Endothelial cell of umbilical vein (primary cell): ENCODE results near the gene C17orf78. TPM values are rescaled to one million over a fixed set of nuclear protein-coding genes. Genes with fewer than 3 reads are reported as not detected.

Source experiments
- BruUV-seq: library from RNA; stranded (reverse); fragments of 400-500 nt; replicated peaks from 2 replicates; lab custom pipeline; 2021; lab: Mats Ljungman, UMichigan
- CTCF ChIA-PET: fragments of 300-600, 350-600 bp; sonication (Branson Sonifier 250); formaldehyde crosslinking; loops from one replicate; lab custom pipeline; 2021; ENCODE audit warnings: antibody characterized with exemption, inconsistent platforms; lab: Charles Lee
- POLR2A ChIA-PET: fragments of 300-600, 350-600 bp; sonication (Branson Sonifier 250); formaldehyde crosslinking; loops from one replicate; lab custom pipeline; 2021; ENCODE audit warnings: antibody characterized with exemption, inconsistent platforms; lab: Charles Lee
- DNase-seq: peaks from one replicate; pipeline ENCODE4 v3.0.0-alpha.2; 2011; ENCODE audit warnings: low read depth, low spot score
- FAIRE-seq: peaks from 2 replicates; lab custom pipeline; 2011; peaks lifted over from hg19 to GRCh38; lab: Jason Lieb, UNC
- H2AFZ ChIP-seq: 2 replicates; pipeline ENCODE4 v1.6.0; 2012; ENCODE audit warnings: low read depth, low read length, control low read depth, inconsistent platforms
- H3K27ac ChIP-seq: 2 replicates; pipeline ENCODE4 v1.5.1; 2011; ENCODE audit warnings: low read depth, mild to moderate bottlenecking, control low read depth, low read length, moderate library complexity; ENCODE audit not compliant: insufficient read depth
- H3K27me3 ChIP-seq, 2 experiments: 2 replicates each; pipeline versions ENCODE4 v1.6.0 to v1.6.1; 2011; ENCODE audit warnings: low read length in 2 of 2, mixed read lengths in 1 of 2; ENCODE audit not compliant: control insufficient read depth in 2 of 2, insufficient read depth in 2 of 2
- H3K36me3 ChIP-seq, 2 experiments: 2 replicates in 1 of 2; 3 replicates in 1 of 2; pipeline ENCODE4 v1.5.1; 2011; ENCODE audit warnings: low read length in 2 of 2, mild to moderate bottlenecking in 1 of 2, moderate library complexity in 1 of 2; ENCODE audit not compliant: control insufficient read depth in 2 of 2, insufficient read depth in 2 of 2; ENCODE audit errors: extremely low read depth in 1 of 2
- H3K4me1 ChIP-seq: 3 replicates; pipeline ENCODE4 v1.5.1; 2011; ENCODE audit warnings: mild to moderate bottlenecking, low read length; ENCODE audit not compliant: control insufficient read depth, insufficient read depth; ENCODE audit errors: extremely low read depth
- H3K4me2 ChIP-seq: 2 replicates; pipeline ENCODE4 v1.6.1; 2011; ENCODE audit warnings: low read length, control low read depth, mixed read lengths; ENCODE audit not compliant: insufficient read depth
- H3K4me3 ChIP-seq, 3 experiments: fragments of 200-600 bp in 1 of 3; sonication (generic), shearing (Covaris generic) in 1 of 3; replicated peaks in 1 of 3; 2 replicates each; pipeline ENCODE4 v1.5.1; 2011 to 2016; ENCODE audit warnings: control low read depth in 3 of 3, low read length in 3 of 3, mild to moderate bottlenecking in 2 of 3, inconsistent platforms in 1 of 3, low read depth in 1 of 3, moderate library complexity in 1 of 3; ENCODE audit not compliant: insufficient read depth in 1 of 3
- H3K79me2 ChIP-seq: 2 replicates; pipeline ENCODE4 v1.6.0; 2012; ENCODE audit warnings: low read length, inconsistent platforms; ENCODE audit not compliant: control insufficient read depth, insufficient read depth
- H3K9ac ChIP-seq: replicated peaks from 2 replicates; pipeline ENCODE3; 2011; ENCODE audit warnings: low read length, control low read depth; ENCODE audit not compliant: insufficient read depth; ENCODE audit errors: extremely low read depth
- H3K9me1 ChIP-seq: replicated peaks from 3 replicates; pipeline ENCODE4 v1.6.0; 2011; ENCODE audit warnings: mild to moderate bottlenecking, low read length; ENCODE audit not compliant: control insufficient read depth, insufficient read depth; ENCODE audit errors: extremely low read depth
- H3K9me3 ChIP-seq: replicated peaks from 2 replicates; pipeline ENCODE4 v1.5.1; 2012; ENCODE audit warnings: low read length, inconsistent platforms; ENCODE audit not compliant: control insufficient read depth, insufficient read depth
- H4K20me1 ChIP-seq: replicated peaks from 2 replicates; pipeline ENCODE3; 2011; ENCODE audit warnings: mild to moderate bottlenecking, low read length; ENCODE audit not compliant: control insufficient read depth, insufficient read depth; ENCODE audit errors: extremely low read depth
- EZH2 ChIP-seq: IDR thresholded peaks from 2 replicates; pipeline ENCODE4 v1.6.1; 2012; ENCODE audit warnings: borderline replicate concordance, low read depth, mild to moderate bottlenecking, moderate library complexity, low read length, inconsistent platforms; ENCODE audit not compliant: severe bottlenecking
- FOS ChIP-seq: IDR thresholded peaks from 2 replicates; pipeline ENCODE4 v1.6.1; 2011; ENCODE audit warnings: mild to moderate bottlenecking, low read length, moderate library complexity, borderline replicate concordance; ENCODE audit not compliant: insufficient read depth
- GATA2 ChIP-seq: IDR thresholded peaks from 2 replicates; pipeline ENCODE4 v1.7.0; 2011; ENCODE audit warnings: low read depth, mild to moderate bottlenecking, moderate library complexity, mixed read lengths, low read length; ENCODE audit not compliant: insufficient read length, insufficient read depth
- MYC ChIP-seq: IDR thresholded peaks from one replicate; pipeline ENCODE4 v1.6.1; 2011; ENCODE audit warnings: mild to moderate bottlenecking, low read depth, low read length
- POLR2A ChIP-seq: IDR thresholded peaks from 2 replicates; pipeline ENCODE4 v1.6.1; 2012; ENCODE audit warnings: low read depth, mild to moderate bottlenecking, control low read depth, low read length
- POLR2AphosphoS5 ChIP-seq: IDR thresholded peaks from 2 replicates; pipeline ENCODE4 v1.6.1; 2012; ENCODE audit warnings: low read depth, mild to moderate bottlenecking, control low read depth, low read length, moderate library complexity; ENCODE audit not compliant: insufficient read depth
- dilution Hi-C: fragments of 300-500 bp; cut with MboI; formaldehyde crosslinking; loops from one replicate; pipeline ENCODE4 v1.15.0; 2019; ENCODE audit warnings: low sequenced_read_pairs; ENCODE audit not compliant: extremely low pct_ligation_motif_present
- intact Hi-C: fragments of 100-400 bp; cut with micrococcal nuclease; formaldehyde crosslinking; loops from one replicate; pipeline ENCODE4 v1.10.0; 2022
- polyA plus RNA-seq, 4 experiments: library from polyadenylated mRNA; depleted of rRNA in 3 of 4; stranded (reverse) in 3 of 4; unstranded in 1 of 4; fragments of >200 nt; gene quantifications; 2 replicates each; pipeline versions ENCODE4 v1.2.1 to v1.2.3, GENCODE V29; 2011 to 2012; ENCODE audit warnings: missing spikeins in 1 of 4
- total RNA-seq: library from RNA; stranded (reverse); gene quantifications from 2 replicates; pipeline ENCODE4 v1.2.3, GENCODE V29; 2021
- TF ChIP-seq, protein P1 (sequence below), 2 donors: IDR thresholded peaks; 1 replicate in 1 of 2; 2 replicates in 1 of 2; pipeline ENCODE4 v1.5.1; 2011; ENCODE audit warnings: low read length in 2 of 2, mild to moderate bottlenecking in 2 of 2, moderate library complexity in 2 of 2, control low read depth in 1 of 2, inconsistent platforms in 1 of 2, low read depth in 1 of 2; ENCODE audit not compliant: insufficient read depth in 1 of 2; ENCODE audit errors: extremely low read depth in 1 of 2

The C17orf78 gene
- total and polyA plus RNA-seq, 2 donors (not counting 3 experiments of a cell fraction or from before 2014, with no cell fraction given): not detected

DNA sequence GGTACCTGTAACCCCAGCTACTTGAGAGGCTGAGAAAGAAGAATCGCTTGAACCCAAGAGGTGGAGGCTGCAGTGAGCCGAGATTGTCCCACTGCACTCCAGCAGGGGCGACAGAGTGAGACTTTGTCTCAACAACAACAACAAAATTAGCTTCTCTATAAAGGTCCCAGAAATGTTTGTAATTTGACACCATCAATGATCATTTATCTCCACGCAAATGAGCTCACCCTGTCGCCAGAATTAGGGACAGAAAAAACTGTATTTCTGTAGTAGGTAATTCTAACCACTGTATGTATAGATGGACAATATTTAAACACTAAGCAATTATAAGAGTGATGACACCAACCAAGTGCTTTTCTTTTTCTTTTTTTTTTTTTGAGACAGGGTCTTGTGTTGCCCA is 10.7 kb downstream of the C17orf78 start:
- dilution Hi-C loops: no loop called here
- Histone ChIP-seq H3K9me1 (no peaks in the 10 kb centered on the region), H3K79me2 (no peaks in the 10 kb centered on the region), H3K9me3 (no peaks in the 10 kb centered on the region), H3K27ac (no peak overlapping the region), H3K9ac (no peak overlapping the region), H4K20me1 (no peaks in the 10 kb centered on the region), H3K4me3 (no peak overlapping the region), H3K4me2 (no peak overlapping the region), H3K4me1 (peaks cover 6% of the 10 kb centered on the region), H3K36me3 (no peaks in the 10 kb centered on the region), H3K27me3 (no peaks in the 10 kb centered on the region), H2AFZ (no peak overlapping the region)
- intact Hi-C loops: no loop called here
- no TSS peak for BruUV-seq
- no peak for TF ChIP-seq MYC
- TF ChIP-seq GATA2: no peak
- TF ChIP-seq, protein P1, sequence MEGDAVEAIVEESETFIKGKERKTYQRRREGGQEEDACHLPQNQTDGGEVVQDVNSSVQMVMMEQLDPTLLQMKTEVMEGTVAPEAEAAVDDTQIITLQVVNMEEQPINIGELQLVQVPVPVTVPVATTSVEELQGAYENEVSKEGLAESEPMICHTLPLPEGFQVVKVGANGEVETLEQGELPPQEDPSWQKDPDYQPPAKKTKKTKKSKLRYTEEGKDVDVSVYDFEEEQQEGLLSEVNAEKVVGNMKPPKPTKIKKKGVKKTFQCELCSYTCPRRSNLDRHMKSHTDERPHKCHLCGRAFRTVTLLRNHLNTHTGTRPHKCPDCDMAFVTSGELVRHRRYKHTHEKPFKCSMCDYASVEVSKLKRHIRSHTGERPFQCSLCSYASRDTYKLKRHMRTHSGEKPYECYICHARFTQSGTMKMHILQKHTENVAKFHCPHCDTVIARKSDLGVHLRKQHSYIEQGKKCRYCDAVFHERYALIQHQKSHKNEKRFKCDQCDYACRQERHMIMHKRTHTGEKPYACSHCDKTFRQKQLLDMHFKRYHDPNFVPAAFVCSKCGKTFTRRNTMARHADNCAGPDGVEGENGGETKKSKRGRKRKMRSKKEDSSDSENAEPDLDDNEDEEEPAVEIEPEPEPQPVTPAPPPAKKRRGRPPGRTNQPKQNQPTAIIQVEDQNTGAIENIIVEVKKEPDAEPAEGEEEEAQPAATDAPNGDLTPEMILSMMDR (IDR thresholded peaks at IDR 0.05; ENCODE audit: extremely low read depth in 1 of 2, insufficient read depth in 1 of 2, low read depth in 1 of 2, low read length in 2 of 2): no peak
- TF ChIP-seq POLR2AphosphoS5: no peak
- TF ChIP-seq EZH2: no peak
- TF ChIP-seq POLR2A: no peak
- POLR2A ChIA-PET: no interaction called here
- CTCF ChIA-PET: interaction anchor here (1.1 to 12.2 kb wide), 4 partner anchors 8 to 28 kb away, joined by 3 to 123 read pairs (median 10); partner anchors contain the start of gene C17orf78
- DNase-seq (no peak), FAIRE-seq (no peak)

DNA sequence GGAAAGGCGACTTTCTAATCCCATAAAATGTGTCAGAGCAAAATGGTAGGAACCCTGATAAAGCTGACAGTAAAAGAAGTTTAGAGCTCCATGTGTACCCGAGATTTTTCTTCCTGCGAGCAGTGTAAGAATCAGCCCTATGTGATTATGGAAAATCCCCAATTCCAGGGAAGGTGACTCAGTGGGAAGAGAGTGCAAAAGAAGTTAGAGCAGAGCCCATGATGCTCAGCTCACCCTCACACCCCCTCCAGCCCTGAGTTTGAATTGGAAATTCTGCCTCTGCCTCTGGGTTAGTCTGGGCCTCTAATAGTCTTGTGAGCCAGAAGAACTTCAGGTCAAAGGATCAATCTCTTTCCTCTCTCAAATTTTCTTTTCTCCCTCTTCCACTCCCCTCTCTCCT is 12.5 kb downstream of the C17orf78 start:
- CTCF ChIA-PET: interaction anchor here (0.6 to 12.2 kb wide), 5 partner anchors 9 to 262 kb away, joined by 3 to 123 read pairs (median 3); partner anchors contain the start of gene C17orf78
- Histone ChIP-seq H3K4me2 (no peak overlapping the region), H3K27me3 (no peaks in the 10 kb centered on the region)

More for the DNA sequence above, 12.5 kb downstream of the C17orf78 start:
- Histone ChIP-seq H3K4me1 (peaks cover 6% of the 10 kb centered on the region), H3K4me3 (no peak overlapping the region), H3K9ac (no peak overlapping the region), H3K36me3 (no peaks in the 10 kb centered on the region), H4K20me1 (no peaks in the 10 kb centered on the region), H3K27ac (no peak overlapping the region), H3K79me2 (no peaks in the 10 kb centered on the region), H3K9me3 (no peaks in the 10 kb centered on the region), H2AFZ (no peak overlapping the region), H3K9me1 (no peaks in the 10 kb centered on the region)
- dilution Hi-C loops (no loop called here), intact Hi-C loops (no loop called here)
- TF ChIP-seq FOS: no peak
- no peak for FAIRE-seq
- no TSS peak for BruUV-seq
- no peak for DNase-seq
- POLR2A ChIA-PET: no interaction called here
